Umbilical cord (tissue), 2 donors: ENCODE results near the gene CD40. TPM values are rescaled to one million over a fixed set of nuclear protein-coding genes. Genes with fewer than 3 reads are reported as not detected.

Experiments
- DNase-seq: peaks from one replicate; pipeline ENCODE4 v3.0.0-alpha.2; 2015; ENCODE audit warnings: low spot score
- total RNA-seq: library from RNA; depleted of rRNA; stranded (reverse); fragments of >200 nt; gene quantifications from one replicate; pipeline ENCODE4 v1.2.3, GENCODE V29; 2014; ENCODE audit warnings: low replicate concordance; ENCODE audit not compliant: insufficient read depth

CD40 gene
- total RNA-seq, 1 donor from 2014 or later, result 5.8 TPM

DNA sequence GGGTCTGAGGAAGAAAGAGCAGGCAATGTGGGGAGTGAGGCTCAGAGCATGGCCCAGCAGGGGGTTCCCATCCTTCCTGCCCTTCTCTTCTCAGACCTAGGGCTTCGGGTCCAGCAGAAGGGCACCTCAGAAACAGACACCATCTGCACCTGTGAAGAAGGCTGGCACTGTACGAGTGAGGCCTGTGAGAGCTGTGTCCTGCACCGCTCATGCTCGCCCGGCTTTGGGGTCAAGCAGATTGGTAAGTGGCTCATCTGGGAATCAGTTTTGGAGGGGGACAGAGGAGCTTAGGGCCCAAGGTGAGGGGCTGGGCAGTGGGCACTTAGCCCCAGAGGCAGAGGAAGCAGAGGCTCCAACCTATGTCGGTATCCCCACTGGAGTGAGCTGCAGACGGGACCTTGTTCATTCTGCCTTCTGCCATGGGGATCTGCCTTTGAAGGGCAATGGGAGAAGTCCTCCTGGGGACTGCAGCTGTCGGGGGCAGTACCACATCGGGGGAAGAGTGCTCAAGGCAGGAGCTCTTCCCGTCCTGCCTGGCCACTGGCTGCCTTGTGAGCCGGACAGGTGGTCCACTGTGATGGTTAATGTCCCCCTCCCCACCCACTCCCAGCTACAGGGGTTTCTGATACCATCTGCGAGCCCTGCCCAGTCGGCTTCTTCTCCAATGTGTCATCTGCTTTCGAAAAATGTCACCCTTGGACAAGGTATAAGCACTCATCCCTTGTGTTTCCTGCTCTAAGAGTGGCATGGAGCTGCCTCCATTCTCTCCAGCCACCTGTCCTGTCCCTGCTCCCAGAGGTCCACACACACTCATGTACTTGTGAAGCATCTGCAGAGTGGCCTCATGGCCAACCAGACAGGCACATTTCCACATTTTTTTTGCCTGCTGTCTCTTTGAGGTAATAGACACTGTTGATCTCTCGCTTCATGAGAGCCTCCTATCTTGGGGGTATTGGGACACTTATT is 4.7 kb downstream of the CD40 start:
- DNase-seq, result no peak

DNA sequence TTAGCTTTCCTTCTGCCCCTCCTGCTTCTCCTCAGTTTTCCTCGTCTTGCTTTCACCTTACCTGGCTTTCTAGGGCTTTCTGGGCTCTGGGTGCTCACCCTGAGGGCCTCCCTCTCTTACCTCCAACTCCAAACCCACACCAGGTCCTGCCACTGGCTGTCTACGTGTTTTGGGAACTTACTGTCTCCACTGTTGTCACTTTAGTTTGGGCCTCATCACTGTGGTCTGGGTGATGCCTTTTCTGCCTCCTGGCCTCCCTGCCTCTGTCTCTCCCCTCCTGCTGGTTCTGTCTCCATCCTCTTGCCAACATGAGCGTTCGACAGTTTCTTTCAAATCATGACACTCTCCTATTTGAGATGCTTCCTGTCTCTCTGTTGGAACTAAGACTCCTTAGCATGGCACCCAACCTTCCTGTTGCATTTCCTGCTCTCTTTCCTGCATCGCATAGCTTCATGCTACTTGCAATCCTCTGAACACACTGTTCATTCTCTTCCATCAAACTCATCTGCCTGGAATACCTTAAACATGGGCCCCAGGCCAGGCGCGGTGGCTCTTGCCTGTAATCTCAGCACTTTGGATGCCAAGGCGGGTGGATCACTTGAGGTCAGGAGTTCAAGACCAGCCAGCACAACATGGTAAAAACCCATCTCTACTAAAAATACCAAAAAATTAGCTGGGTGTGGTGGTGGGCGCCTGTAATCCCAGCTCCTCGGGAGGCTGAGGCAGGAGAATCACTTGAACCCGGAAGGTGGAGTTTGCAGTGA is 5.5 kb downstream of the CD40 start:
- no peak for DNase-seq

DNA sequence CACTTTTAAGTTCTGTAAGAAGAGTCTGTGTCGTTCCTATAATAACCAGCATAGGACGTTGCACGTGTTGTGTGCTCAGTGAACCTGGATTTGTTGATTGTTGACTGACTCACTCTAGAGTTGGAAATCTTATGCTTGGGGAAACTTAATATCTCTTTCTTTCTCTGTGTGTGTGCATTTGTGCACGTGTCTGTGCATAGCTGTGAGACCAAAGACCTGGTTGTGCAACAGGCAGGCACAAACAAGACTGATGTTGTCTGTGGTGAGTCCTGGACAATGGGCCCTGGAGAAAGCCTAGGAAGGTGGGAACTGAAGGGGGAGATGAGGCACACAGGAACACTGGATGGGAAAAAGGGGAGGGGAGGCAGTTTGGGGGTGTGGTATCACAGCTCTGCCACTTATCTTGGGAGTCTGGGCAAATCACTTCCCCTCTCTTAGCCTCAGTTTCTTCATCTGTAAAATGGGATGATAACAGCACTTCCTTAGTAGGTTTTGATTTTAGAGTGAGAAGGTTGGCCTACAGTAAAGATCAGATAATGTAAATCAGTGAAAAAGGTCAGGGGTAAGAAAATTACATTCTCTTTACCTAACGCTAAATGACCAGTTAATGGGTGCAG is 8.4 kb downstream of the CD40 start:
- no peak for DNase-seq

DNA sequence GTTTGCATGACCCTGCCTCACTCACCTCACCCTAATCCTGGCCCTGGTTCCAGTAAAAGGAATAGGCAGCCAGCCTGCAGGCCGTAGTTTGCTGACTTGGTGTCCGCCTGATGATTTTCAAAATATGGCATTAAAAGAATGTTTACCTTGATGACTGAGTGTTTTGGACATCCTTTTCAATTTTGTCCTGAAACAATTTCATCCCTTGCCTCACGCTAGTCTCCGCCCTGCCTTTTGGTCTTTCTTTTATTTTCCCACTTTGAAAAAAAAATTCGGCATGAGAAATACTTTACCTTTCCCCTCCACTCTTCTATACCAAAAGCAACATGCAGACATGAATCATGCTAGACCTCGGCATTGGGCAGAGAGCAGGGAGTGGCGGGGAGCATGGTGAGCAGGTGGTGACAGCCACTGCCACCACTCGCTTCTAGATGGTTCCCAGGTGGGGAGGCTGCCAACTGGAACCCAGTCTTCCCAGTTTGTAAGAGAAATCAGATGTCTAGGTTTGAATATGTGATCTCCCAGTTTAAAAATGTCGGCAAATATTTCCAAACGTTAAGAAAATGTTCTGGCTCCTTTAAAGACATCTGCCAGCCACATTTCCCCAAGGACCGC is 9.4 kb downstream of the CD40 start:
- DNase-seq, result no peak

DNA sequence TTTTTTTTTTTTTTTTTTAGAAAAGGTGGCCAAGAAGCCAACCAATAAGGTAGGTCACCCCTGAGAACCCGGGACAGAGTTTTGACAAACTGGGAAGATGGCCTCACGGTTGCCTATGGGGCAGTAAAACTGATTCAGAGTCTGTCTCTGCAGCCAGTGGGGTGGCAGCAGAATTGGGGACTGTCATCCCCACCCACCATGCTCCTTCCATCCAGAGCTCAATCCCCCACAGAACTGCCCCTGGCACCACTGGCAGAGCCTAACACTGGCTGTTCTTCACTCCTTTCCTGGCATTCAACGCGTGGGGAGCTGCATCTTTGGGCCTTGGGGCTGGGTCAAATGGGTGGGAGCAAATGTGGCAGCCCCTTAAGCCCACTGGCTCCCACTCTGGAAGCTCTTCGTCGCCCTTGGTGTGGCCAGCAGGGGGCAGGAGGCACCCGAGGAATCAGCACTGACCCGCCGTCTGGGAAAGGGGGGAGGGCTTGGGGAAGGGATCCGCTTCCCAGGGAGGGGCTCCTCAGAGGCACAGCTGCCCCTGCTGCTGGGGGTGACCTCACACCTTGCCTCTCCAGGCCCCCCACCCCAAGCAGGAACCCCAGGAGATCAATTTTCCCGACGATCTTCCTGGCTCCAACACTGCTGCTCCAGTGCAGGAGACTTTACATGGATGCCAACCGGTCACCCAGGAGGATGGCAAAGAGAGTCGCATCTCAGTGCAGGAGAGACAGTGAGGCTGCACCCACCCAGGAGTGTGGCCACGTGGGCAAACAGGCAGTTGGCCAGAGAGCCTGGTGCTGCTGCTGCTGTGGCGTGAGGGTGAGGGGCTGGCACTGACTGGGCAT is 10.4 kb downstream of the CD40 start:
- no peak for DNase-seq

DNA sequence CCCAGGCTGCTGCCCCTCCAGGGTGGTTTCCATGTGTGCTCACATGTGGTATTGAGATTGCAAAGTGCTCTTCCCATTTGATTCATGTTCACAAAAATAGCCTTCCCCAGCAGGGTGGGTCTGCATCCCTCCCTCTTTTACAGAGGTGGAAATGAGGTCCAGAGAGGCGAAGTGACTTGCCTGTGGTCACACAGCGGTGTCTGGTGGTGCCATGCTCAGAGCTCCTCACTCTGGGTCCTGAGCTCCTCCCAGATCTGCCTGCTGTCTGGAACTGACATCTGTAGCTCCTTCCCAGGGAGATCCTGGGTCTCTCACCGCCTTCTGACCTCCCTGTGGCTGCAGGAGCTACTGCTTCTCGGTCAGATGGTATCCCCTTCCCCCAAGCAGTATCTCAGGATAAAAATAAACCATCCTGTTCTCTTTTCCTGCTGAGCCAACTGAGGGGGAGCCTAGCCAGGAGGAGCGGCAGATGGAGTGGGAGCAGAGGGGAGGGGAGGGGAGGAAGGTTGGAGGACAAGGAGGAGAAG is 11.9 kb downstream of the CD40 start:
- no peak for DNase-seq

DNA sequence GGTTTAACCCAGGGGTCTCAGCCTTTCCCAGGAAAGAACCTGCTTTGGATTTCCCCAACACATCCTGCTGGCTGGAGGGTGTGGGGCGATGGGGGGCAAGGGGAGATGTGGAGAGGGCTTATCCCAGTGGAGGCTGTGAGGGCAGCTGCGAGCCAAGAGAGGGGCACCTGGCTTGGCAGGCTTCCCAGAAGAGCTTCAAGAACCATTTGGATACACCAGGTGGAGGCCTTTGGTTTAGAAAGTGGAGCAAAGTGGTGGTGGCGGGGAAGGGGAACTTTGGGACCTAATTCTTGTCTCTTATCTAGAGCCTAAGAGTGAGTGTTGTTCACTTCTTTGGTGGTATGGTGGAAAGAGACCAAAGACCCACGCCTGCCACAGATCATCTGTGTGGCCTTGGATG is 12.4 kb downstream of the CD40 start:
- DNase-seq, result no peak

DNA sequence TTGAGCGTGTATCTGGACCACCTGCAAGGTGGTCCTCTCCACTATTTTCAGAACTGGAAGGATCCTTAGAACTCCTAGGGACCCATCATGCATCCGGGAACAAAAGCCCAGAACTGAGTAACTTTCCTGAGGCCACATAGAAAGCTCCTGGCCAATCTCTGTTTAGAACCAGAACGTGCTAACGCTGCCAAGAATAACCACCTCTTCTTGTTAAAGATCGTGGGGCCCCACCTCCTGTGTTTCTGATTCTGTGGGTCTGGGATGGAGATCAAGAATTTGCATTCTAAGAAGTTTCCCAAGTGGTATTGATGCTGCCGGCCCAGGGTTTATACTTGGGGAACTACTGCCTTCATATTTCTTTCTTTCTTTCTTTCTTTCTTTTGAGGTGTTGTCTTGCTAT is 13.3 kb downstream of the CD40 start:
- DNase-seq, result no peak

DNA sequence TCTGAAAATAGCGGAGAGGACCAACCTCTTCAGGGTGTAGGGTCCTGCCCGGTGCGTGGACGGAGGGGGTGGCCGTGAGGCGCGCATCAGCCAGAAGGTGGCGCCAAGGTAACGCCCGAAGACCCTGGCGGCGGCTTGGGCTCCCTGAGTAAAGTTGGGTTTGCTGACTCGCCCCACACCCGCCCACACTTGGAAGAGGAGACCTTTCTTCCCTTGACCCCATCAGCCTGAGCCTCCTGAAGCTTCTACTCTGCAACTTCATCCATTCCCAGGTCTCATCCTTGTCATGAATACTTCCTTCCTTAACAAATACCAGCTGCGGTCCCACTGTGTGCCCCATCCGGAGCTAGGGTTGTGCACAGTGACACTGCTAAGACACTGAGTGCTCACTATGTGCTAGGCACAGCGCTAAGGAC is 14.6 kb downstream of the CD40 start:
- peak; percentile 67 for DNase-seq

DNA sequence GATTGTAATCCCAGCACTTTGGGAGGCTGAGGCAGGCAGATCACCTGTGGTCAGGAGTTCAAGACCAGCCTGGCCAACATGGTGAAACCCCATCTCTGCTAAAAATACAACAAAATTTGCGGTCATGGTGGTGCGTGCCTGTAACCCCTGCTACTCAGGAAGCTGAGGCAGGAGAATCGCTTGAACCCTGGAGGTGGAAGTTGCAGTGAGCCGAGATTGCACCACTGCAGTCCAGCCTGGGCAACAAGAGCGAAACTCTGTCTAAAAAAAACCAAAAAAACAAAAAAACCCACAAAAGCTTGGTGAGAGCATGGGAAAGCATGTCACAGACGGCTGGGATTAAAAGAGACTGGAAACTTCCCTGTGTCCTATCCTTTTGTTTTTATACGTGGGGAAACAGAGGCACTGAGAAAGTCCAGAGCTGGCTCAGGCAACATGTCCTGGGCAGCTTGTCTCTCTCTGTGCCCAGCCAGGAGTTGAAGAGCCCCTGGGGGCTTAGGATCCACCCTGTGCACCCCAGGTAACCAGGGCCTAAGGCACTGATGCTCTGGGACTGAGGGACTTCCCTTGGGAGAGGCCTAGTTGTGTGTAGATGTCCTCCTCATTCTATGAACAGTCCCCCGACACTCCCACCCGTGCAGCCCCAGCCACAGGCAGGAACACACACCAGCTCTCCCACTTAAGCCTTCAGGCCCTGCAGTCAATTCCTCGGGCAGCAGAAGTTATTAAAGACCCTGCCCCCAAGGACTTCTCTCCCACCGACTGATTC is 16.0 kb downstream of the CD40 start:
- DNase-seq, result no peak

DNA sequence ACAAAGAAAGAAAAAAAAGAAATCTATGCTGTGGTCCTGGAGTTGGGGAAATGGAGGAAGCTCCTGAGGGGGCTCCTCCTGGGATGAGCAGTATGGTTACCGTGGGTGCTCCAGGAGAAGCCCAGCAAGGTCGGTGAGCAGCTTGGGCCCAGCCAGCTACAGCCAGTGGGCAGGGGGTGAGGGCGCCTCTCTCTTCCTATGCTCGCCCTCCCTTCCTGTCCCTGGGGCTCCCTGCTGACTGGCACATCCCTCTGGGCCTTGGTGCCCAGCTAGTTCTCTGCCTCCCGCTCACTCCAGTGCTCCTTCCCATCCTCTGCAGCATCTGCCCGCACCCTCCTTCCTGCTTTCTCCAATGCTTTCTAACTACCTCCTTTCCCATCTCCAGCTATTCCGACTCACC is 16.6 kb downstream of the CD40 start:
- no peak for DNase-seq

DNA sequence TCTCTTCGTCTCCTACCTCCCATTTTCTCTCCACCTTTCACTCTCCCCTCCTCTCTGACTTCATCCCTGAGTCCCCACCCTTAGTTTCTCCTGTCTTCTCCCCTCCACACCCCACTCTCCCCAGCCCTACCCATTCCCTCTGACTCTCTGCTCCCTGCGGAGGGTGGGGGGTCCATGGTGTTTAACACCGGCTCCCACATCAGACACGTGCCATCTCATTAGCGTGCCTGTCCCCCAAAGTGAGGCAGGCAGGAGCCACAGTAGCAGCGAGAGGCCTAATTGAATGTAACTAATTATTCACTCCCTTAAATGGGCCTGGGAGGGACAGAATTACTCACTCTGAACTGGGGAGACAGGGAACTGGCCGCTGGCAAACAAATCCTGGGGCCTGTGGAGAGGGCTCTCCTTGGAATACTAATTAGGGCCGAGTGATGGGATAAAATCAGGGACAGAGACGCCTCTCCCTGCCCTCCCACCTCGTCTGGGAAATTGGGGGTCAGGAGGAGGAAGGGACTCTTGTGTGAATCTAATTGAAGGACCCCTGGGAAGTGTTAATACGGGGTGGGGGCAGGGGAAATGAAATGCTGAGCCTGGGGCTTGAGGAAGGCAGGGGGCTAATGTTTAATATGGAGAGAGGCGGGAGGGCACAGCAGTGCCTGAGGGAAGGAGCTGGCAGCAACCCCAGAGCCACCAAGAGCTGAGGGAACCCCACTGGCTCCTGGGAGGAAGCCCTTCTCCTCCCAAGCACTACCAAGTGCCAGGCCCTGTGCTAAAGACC is 17.9 kb downstream of the CD40 start:
- no peak for DNase-seq

DNA sequence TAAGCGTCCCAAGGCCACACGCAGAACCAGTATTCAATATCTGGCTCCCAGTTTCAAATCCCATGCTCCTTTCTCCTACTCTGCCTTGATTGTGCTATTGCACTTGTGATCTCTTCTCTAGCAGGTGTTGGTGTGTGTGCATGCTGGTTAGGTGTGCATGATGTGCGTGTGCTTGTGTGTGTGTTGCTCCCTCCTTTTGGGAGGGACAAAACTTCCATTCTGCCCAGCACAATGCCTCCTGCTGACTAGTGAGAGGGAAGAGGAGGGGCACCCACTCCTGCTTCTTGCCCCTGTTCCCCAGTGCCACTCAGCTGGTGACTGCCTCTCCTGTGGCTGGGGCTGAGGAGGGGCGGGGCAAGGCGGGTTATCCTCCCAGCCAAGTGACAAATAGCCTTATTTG is 19.7 kb downstream of the CD40 start:
- DNase-seq, result no peak

DNA sequence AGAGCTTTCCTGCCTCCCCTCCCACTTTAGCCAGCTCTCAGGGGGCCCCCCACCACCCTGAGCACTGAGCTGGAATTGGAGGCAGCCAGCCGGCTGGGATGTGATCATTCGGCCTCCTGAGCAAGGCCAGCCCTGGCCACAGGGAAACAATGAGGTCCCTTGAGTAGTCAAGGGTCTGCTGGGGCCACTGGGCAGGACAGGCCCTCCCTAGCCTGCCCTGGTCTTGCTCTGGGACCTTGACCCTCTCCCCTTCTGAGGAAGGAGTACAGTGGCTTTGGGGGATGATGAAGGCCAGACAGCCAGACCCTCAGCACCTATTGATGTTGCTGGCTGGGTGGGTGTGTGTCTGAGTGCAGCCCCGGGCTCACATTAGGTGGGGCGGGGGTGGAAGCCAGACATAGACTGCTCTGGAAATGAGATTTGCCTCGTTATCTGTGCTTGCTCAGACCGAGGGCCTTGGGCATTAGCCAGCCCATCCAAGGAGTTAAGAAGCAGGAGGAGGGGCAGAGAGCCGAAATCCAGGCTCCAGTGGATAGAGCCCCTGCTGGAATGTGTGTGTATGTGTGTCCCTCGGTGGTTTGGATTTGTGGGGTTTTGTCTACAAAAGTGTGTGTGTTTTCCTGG is 21.3 kb downstream of the CD40 start:
- peak; percentile 63 for DNase-seq

DNA sequence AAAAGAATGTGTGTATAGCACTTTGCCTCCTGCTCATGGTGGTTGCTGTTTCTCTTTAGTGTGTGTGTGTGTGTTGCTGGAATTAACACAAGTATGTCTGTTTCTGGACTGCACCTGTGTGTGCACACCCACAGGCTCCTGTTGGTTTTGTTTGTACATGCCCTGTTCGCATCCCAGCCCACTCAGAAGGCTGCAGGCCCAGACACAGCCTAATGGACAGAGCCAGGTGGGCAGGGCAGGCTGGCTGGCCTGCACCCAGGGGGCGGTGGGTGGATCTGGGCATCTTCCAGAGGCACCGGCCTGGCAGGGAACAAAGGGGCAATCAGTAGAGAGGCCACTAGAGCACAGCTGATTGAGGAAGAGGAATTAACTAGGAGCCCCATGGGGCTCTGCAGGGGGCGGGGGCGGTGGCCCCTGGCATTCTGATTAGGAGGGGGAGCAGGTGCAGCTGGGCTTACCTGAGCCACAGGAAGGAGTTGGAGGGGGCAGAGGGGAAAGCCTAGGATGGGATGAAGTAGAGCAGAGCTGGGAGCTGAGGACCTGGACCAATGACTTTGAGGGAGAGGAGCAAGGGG is 21.9 kb downstream of the CD40 start:
- no peak for DNase-seq

DNA sequence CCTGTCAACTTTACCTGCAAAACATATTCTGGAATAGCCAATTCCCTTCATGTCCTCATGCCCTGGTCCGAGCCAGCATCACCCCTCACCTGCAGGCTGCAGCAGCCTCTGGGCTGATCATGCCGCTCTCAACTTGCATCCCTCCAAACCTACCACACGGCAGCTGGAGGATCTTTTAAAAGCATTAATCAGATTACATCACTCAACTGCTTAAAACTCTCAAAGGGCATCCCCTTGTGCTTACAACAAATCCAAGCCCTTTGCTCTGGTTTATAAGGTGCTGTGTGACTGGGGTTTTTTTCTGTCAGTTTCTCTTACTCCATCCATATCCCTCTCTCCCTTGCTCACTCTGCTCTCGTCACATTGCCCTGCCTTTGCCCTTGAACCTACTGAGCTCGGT is 24.0 kb downstream of the CD40 start:
- DNase-seq, result peak; percentile 28

DNA sequence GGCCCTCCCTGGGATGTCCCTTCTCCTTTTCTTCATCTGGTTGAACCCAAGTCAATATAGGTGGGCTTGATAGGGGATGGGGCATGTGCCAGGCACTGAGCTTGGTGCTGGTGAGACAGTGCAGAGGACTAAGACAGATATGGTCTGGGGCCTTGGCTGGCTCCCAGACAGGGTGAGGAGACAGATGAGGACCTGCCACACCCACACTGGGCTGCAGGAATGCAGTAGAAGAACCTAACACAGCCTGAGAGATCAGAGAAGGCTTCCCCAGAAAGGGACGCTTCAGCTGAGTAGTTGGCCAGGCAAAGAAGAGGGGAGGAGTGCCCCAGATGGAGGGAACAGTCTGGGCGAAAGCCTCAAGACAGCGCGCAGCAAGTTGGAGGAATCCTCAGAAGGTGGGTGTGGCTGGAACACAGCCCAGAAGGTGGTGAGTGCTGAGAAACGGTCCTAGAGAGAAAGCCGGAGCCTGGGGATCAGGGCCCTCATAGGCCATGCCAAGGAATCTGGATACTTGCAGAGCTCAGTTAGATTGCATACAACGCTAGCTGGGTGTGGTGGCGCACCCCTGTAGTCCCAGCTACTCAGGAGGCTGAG is 26.4 kb downstream of the CD40 start:
- peak; percentile 43 for DNase-seq

DNA sequence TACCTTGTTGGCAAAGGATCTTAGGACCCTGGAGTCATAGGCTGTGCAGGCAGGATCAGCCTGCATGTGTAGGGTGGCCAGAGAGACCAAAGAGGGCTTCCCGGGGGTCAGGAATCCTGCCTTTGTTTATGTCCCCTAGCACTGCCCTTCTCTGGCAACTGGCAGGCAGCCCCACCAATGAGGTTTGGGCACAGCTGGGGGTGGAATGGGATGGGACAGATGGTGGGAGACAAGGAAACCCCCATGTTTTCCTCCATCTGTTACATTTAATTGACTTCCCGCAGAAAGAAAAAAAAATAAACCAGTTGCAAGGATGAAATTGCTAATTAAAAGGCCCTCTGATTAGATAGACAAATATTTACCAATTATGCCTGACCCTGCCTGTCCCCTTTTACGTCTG is 27.6 kb downstream of the CD40 start:
- no peak for DNase-seq
